Measurements from ENCODE around the gene C2CD2.
A peak's percentile ranks its signal among the peaks of the same experiment; 100 is the strongest.

C2CD2 gene

DNA sequence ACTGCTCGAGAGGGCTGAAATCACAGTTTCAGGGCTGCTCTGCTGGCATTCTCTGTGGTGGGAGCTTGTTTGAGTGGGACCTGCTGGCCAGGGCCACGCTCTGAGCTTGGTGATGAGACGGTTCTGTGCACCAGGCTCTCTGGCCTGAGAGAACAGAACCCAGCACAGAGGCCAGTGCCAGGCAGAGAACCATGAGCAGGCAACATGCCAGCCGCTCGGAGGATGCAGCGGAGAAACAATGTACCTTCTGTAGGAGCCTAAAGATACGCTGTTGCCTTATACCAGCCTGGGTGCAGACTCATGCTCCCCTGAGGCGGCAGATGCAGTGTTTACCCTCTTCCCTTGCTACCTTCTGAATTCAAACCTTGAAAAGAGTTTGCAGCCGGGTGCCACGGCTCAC, 10.0 kb downstream of the C2CD2 start:
- TF ChIP-seq, protein P1, sequence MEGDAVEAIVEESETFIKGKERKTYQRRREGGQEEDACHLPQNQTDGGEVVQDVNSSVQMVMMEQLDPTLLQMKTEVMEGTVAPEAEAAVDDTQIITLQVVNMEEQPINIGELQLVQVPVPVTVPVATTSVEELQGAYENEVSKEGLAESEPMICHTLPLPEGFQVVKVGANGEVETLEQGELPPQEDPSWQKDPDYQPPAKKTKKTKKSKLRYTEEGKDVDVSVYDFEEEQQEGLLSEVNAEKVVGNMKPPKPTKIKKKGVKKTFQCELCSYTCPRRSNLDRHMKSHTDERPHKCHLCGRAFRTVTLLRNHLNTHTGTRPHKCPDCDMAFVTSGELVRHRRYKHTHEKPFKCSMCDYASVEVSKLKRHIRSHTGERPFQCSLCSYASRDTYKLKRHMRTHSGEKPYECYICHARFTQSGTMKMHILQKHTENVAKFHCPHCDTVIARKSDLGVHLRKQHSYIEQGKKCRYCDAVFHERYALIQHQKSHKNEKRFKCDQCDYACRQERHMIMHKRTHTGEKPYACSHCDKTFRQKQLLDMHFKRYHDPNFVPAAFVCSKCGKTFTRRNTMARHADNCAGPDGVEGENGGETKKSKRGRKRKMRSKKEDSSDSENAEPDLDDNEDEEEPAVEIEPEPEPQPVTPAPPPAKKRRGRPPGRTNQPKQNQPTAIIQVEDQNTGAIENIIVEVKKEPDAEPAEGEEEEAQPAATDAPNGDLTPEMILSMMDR (IDR thresholded peaks at IDR 0.05), result no peak

DNA sequence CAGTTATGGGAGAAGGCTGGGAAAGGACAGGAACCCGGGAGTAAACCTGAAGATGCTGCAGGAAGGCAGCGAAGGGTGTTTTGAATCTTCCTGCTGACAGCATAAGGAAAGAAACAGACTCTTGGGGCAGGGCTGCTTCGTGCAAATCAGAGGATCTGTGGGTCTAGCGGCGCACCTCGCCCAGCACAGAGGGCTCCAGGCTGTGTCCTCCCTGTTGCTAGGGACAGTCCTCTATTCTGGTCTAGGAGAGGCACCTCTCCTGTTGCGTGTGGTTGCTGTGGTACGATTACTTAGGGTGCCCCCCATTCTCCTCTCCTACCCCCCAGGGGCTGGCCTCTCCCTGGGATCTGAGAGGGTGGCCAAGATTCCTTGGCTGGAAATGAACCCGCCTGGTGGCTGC, 11.4 kb downstream of the C2CD2 start:
- TF ChIP-seq, protein P1 (IDR thresholded peaks at IDR 0.05), result no peak

DNA sequence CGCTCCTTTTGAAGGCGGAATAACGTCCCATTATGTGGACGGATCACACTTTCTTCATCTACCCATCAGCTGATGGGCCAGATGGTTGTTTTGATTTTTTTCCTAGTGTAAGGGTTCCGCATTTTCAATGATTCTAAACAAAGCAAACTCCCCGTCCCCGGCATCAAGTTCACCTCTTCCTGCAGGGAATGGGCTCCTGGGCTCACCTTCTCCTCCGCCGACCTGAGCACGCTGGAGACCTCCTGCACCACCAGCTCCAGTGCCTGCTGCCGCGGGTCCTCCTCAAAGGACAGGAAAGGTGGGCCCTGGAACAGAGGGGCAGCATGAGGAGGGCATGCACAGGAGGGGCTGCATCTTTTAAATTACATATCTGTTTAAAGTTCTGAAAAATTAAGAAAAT, 11.9 kb downstream of the C2CD2 start:
- TF ChIP-seq, protein P1 (IDR thresholded peaks at IDR 0.05), result no peak

DNA sequence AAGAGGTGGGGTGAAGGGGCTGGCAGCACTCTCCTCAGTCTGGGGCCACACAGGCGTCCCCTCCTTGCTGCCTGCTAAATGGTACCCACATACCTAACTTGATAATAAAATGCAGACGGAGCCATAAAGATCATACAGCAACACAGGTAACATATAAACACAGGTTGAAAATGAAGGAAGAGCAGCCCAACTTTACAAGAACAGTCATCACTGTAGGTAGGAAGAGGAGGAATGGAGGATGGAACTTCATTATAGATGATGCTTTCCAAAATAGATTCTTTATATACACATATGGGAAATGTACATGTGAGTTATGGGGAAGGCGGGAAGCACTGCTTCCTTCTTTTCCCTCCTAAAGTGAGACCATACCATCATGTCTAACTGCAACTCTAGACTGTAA, 13.4 kb downstream of the C2CD2 start:
- TF ChIP-seq, protein P1 (IDR thresholded peaks at IDR 0.05), result no peak

DNA sequence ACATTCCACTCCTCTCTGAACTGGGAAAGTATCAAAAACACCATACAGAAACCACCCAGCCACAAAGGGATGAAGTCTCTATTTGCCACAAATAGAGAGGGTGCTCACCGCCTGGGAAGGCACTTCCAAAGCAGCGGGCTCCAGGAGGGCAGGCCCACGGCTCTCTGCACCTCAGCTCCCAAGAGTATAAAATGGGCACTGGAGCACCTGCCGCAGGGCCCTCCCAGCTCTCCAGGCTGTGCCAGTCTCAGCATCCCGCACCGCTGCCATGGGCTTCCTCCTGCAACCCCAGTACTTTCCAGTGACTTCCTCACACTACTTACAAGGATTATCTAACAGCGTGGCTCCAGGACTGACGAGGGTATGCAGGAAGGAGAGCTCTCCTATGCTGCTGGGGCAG, 14.4 kb downstream of the C2CD2 start:
- TF ChIP-seq, protein P1 (IDR thresholded peaks at IDR 0.05), result no peak

DNA sequence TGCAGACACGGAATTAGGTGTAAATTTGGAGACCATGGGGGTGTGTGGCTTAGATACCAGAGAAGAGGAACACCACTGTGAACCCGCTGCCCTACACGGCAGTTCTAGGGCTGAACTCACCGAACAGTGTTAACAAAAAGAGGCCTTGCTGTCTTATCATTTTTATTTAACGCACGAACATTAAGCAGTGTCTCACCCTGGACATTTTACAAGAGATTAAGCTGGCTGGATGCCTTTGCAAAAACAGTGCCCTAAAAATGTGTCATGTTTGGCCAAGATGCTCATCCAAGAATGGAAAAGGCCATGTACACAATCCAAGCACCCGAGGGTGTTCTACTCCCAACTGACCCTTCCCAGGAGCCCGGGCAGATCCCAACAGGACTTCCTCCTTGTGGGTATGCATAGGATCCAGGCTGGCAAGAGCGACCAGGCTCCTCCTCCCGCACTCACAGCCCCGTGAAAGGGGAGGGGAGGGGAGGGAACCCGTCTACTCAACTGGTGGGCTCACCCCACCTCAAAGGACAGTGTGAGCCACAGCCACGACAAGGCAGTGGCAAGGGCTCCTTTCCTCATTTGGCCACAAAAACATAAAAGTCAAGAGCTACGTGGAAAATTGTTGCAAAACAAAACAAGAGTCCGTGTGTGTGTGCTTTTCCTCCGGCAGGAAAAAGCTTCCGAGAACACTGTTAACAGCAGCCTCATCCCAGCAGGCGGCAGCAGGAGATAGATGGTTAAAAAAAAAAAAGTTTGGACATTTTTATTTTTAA, 20.3 kb downstream of the C2CD2 start:
- TF ChIP-seq, protein P1 (IDR thresholded peaks at IDR 0.05), result peak; percentile 41; the same call in 1 of the 2 replicates

DNA sequence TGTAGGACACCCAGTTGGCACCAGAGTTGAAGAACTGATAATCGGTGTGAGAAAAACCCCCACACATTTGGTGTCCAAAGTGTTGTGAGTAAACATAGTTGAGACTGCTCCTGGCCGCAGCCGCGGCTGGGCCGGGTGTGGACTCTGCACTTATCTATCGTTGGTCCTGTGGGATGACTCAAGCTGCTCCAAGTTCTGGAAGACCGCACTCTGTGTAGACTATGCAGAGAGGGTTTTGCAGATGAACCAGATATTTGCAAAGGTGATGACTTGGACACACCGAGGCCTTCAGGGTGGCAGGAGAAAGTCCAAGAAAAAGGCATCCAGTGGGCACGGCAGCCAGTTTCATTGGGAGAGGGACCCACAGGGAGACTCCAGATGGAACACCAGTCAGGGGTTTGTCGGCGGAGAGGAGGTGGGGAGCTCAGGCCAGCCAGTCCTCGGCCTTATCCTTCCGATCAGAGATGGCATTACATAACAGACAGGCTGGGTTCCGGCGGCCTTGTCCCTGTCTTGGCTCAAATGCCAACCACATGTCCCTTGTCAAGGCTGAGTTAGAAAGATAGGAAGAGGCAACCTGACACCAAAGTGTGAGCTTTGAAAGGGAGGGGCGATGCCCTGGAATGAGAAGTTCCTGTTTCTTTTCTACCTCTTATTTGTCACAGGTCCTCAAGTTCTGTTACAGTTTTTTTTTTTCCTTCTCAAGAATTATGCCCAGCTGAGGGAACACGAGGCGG, 21.1 kb downstream of the C2CD2 start:
- TF ChIP-seq, protein P1 (IDR thresholded peaks at IDR 0.05), result no peak
